Epithelial cell of esophagus (primary cell): ENCODE measurements around the gene CEP152.

Experiments
- DNase-seq: peaks from one replicate; pipeline ENCODE4 v3.0.0; 2010; ENCODE audit warnings: low read depth
- H3K4me3 ChIP-seq: 2 replicates; pipeline ENCODE4 v1.5.1; 2011; ENCODE audit warnings: mild to moderate bottlenecking, low read length, control low read depth
- TF ChIP-seq, protein P1 (sequence below): IDR thresholded peaks from 2 replicates; pipeline ENCODE4 v1.5.1; 2011; ENCODE audit warnings: low read depth, mild to moderate bottlenecking, low read length, control low read depth, inconsistent platforms; ENCODE audit not compliant: insufficient read depth; ENCODE audit errors: missing control alignments

CEP152 gene

DNA sequence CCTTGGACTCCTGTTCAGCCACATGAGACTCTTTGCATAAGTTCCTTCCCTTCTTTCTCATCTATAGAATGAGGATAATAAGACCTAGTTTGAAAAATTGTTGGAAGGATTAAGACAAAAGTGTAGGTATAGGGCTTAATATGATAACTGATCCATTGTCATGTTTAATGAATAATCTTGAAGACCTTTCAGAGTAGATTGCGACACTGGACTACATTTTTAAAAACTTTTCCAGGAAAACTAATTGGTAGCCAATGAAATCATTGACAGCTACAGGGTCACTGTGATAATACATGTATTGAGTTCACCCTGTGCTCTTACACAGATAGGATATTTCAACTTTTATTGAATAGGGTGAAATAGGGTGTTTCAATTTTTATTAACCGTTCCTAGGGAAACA lies 86.9 kb downstream of the CEP152 start:
- no peak overlapping the region for H3K4me3 ChIP-seq
- TF ChIP-seq, protein P1, sequence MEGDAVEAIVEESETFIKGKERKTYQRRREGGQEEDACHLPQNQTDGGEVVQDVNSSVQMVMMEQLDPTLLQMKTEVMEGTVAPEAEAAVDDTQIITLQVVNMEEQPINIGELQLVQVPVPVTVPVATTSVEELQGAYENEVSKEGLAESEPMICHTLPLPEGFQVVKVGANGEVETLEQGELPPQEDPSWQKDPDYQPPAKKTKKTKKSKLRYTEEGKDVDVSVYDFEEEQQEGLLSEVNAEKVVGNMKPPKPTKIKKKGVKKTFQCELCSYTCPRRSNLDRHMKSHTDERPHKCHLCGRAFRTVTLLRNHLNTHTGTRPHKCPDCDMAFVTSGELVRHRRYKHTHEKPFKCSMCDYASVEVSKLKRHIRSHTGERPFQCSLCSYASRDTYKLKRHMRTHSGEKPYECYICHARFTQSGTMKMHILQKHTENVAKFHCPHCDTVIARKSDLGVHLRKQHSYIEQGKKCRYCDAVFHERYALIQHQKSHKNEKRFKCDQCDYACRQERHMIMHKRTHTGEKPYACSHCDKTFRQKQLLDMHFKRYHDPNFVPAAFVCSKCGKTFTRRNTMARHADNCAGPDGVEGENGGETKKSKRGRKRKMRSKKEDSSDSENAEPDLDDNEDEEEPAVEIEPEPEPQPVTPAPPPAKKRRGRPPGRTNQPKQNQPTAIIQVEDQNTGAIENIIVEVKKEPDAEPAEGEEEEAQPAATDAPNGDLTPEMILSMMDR: no peak
- DNase-seq: no peak

GRCh38 chr15:48722764-48723661 lies 87.9 kb downstream of the CEP152 start:
- no peak overlapping the region for H3K4me3 ChIP-seq
- peak; percentile 89 for DNase-seq
- TF ChIP-seq, protein P1: no peak

GRCh38 chr15:48721061-48721810 lies 89.6 kb downstream of the CEP152 start:
- TF ChIP-seq, protein P1: no peak
- no peak overlapping the region for H3K4me3 ChIP-seq
- DNase-seq: no peak

- no peak overlapping the region for H3K4me3 ChIP-seq
- TF ChIP-seq, protein P1: no peak
- DNase-seq: peak; percentile 18
Measured at GRCh38 chr15:48720646-48721045, 90.2 kb downstream of the CEP152 start.

DNA sequence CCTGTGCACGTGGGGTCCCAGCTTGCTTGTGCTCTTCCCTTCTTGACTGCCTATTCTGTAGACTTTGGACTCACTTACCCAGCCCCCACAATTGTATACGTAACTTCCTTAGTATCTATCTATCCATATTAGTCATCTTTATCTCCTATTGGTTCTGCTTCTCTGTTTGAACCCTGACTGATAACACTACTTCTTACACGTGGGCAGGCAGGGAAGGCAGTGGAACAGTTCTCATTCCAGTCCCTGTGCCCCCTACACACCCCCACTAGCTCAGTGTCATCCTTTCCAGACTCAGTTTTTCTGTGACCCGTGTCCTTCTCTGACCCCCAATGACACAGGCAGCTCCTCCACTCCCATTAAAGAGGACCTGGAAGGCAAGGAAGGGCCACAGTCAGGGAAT lies 91.2 kb downstream of the CEP152 start:
- TF ChIP-seq, protein P1: no peak
- no peak for DNase-seq
- no peak overlapping the region for H3K4me3 ChIP-seq

- peak; percentile 29 for DNase-seq
- no peak overlapping the region for H3K4me3 ChIP-seq
- TF ChIP-seq, protein P1: no peak
Measured at GRCh38 chr15:48718646-48719045, 92.2 kb downstream of the CEP152 start.

DNA sequence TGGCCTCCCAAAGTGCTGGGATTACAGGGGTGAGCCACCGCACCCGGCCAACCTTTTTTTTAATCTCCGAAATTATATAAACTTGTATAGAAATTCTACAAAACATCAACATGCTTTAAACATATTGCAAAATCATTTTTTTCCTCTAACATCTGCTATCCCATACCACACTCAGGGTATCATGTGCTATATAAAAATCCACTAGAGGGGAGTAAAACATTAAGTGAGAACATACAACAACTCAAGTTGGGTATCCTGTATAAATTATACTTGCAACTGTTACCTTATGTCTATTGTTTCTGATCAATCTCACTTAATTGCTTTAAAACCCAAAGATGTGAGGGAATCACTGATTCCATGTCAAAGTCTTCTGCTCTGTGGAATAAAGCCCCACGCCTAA lies 93.4 kb downstream of the CEP152 start:
- DNase-seq: peak; percentile 10

More for the DNA sequence above, 93.4 kb downstream of the CEP152 start:
- TF ChIP-seq, protein P1: no peak
- no peak overlapping the region for H3K4me3 ChIP-seq
